ENCODE measurements around the gene L3MBTL2.

- TF ChIP-seq ZNF558 (CRISPR knock-in tag; IDR thresholded peaks at IDR 0.05; ENCODE audit: borderline replicate concordance) (no peak), ATF7 (IDR thresholded peaks at IDR 0.05) (no peak), ATF7 (CRISPR knock-in tag; IDR thresholded peaks at IDR 0.05) (no peak), MAX (IDR thresholded peaks at IDR 0.05) (no peak), TGIF2 (CRISPR knock-in tag; IDR thresholded peaks at IDR 0.05) (no peak), JUNB (CRISPR knock-in tag; IDR thresholded peaks at IDR 0.05; ENCODE audit: borderline replicate concordance) (no peak), RNF2 (conservative IDR thresholded peaks at IDR 0.05; ENCODE audit: low read depth) (no peak), ZNF138 (CRISPR knock-in tag; IDR thresholded peaks at IDR 0.05; ENCODE audit: low read depth) (no peak), SIN3B (IDR thresholded peaks at IDR 0.05; ENCODE audit: low read length) (no peak), CTCF (CRISPR knock-in tag; IDR thresholded peaks at IDR 0.05) (no peak), GABPB1 (CRISPR knock-in tag; IDR thresholded peaks at IDR 0.05) (no peak), POLR2A (IDR thresholded peaks at IDR 0.05; ENCODE audit: insufficient read depth in 1 of 2, low read depth in 2 of 2, low read length in 2 of 2) (no peak), ZFX (CRISPR knock-in tag; IDR thresholded peaks at IDR 0.05; ENCODE audit: low read depth) (no peak), ZNF629 (CRISPR knock-in tag; conservative IDR thresholded peaks at IDR 0.05) (peak; percentile 89), ZNF75D (CRISPR knock-in tag; IDR thresholded peaks at IDR 0.05; ENCODE audit: borderline replicate concordance) (no peak)
These were observed 33.7 kb downstream of the L3MBTL2 start for GRCh38 chr22:41238570-41239442.
